Endothelial cell of umbilical vein (primary cell): ENCODE measurements around the gene TMEM239. TPM values are rescaled to one million over a fixed set of nuclear protein-coding genes. Genes with fewer than 3 reads are reported as not detected.

ENCODE experiments used
- BruUV-seq: library from RNA; stranded (reverse); fragments of 400-500 nt; replicated peaks from 2 replicates; lab custom pipeline; 2021; lab: Mats Ljungman, UMichigan
- CTCF ChIA-PET: fragments of 300-600, 350-600 bp; sonication (Branson Sonifier 250); formaldehyde crosslinking; loops from one replicate; lab custom pipeline; 2021; ENCODE audit warnings: antibody characterized with exemption, inconsistent platforms; lab: Charles Lee
- POLR2A ChIA-PET: fragments of 300-600, 350-600 bp; sonication (Branson Sonifier 250); formaldehyde crosslinking; loops from one replicate; lab custom pipeline; 2021; ENCODE audit warnings: antibody characterized with exemption, inconsistent platforms; lab: Charles Lee
- DNase-seq: peaks from one replicate; pipeline ENCODE4 v3.0.0-alpha.2; 2011; ENCODE audit warnings: low read depth, low spot score
- FAIRE-seq: peaks from 2 replicates; lab custom pipeline; 2011; peaks lifted over from hg19 to GRCh38; lab: Jason Lieb, UNC
- H2AFZ ChIP-seq: 2 replicates; pipeline ENCODE4 v1.6.0; 2012; ENCODE audit warnings: low read depth, low read length, control low read depth, inconsistent platforms
- H3K27ac ChIP-seq: 2 replicates; pipeline ENCODE4 v1.5.1; 2011; ENCODE audit warnings: low read depth, mild to moderate bottlenecking, control low read depth, low read length, moderate library complexity; ENCODE audit not compliant: insufficient read depth
- H3K27me3 ChIP-seq, 2 experiments: 2 replicates each; pipeline versions ENCODE4 v1.6.0 to v1.6.1; 2011; ENCODE audit warnings: low read length in 2 of 2, mixed read lengths in 1 of 2; ENCODE audit not compliant: control insufficient read depth in 2 of 2, insufficient read depth in 2 of 2
- H3K36me3 ChIP-seq, 2 experiments: 2 replicates in 1 of 2; 3 replicates in 1 of 2; pipeline ENCODE4 v1.5.1; 2011; ENCODE audit warnings: low read length in 2 of 2, mild to moderate bottlenecking in 1 of 2, moderate library complexity in 1 of 2; ENCODE audit not compliant: control insufficient read depth in 2 of 2, insufficient read depth in 2 of 2; ENCODE audit errors: extremely low read depth in 1 of 2
- H3K4me1 ChIP-seq: 3 replicates; pipeline ENCODE4 v1.5.1; 2011; ENCODE audit warnings: mild to moderate bottlenecking, low read length; ENCODE audit not compliant: control insufficient read depth, insufficient read depth; ENCODE audit errors: extremely low read depth
- H3K4me2 ChIP-seq: 2 replicates; pipeline ENCODE4 v1.6.1; 2011; ENCODE audit warnings: low read length, control low read depth, mixed read lengths; ENCODE audit not compliant: insufficient read depth
- H3K4me3 ChIP-seq, 3 experiments: fragments of 200-600 bp in 1 of 3; sonication (generic), shearing (Covaris generic) in 1 of 3; replicated peaks in 1 of 3; 2 replicates each; pipeline ENCODE4 v1.5.1; 2011 to 2016; ENCODE audit warnings: control low read depth in 3 of 3, low read length in 3 of 3, mild to moderate bottlenecking in 2 of 3, inconsistent platforms in 1 of 3, low read depth in 1 of 3, moderate library complexity in 1 of 3; ENCODE audit not compliant: insufficient read depth in 1 of 3
- H3K79me2 ChIP-seq: 2 replicates; pipeline ENCODE4 v1.6.0; 2012; ENCODE audit warnings: low read length, inconsistent platforms; ENCODE audit not compliant: control insufficient read depth, insufficient read depth
- H3K9ac ChIP-seq: replicated peaks from 2 replicates; pipeline ENCODE3; 2011; ENCODE audit warnings: low read length, control low read depth; ENCODE audit not compliant: insufficient read depth; ENCODE audit errors: extremely low read depth
- H3K9me1 ChIP-seq: replicated peaks from 3 replicates; pipeline ENCODE4 v1.6.0; 2011; ENCODE audit warnings: mild to moderate bottlenecking, low read length; ENCODE audit not compliant: control insufficient read depth, insufficient read depth; ENCODE audit errors: extremely low read depth
- H3K9me3 ChIP-seq: replicated peaks from 2 replicates; pipeline ENCODE4 v1.5.1; 2012; ENCODE audit warnings: low read length, inconsistent platforms; ENCODE audit not compliant: control insufficient read depth, insufficient read depth
- H4K20me1 ChIP-seq: replicated peaks from 2 replicates; pipeline ENCODE3; 2011; ENCODE audit warnings: mild to moderate bottlenecking, low read length; ENCODE audit not compliant: control insufficient read depth, insufficient read depth; ENCODE audit errors: extremely low read depth
- EZH2 ChIP-seq: IDR thresholded peaks from 2 replicates; pipeline ENCODE4 v1.6.1; 2012; ENCODE audit warnings: borderline replicate concordance, low read depth, mild to moderate bottlenecking, moderate library complexity, low read length, inconsistent platforms; ENCODE audit not compliant: severe bottlenecking
- FOS ChIP-seq: IDR thresholded peaks from 2 replicates; pipeline ENCODE4 v1.6.1; 2011; ENCODE audit warnings: mild to moderate bottlenecking, low read length, moderate library complexity, borderline replicate concordance; ENCODE audit not compliant: insufficient read depth
- GATA2 ChIP-seq: IDR thresholded peaks from 2 replicates; pipeline ENCODE4 v1.7.0; 2011; ENCODE audit warnings: low read depth, mild to moderate bottlenecking, moderate library complexity, mixed read lengths, low read length; ENCODE audit not compliant: insufficient read length, insufficient read depth
- JUN ChIP-seq: IDR thresholded peaks from 2 replicates; pipeline ENCODE4 v1.6.1; 2011; ENCODE audit warnings: borderline replicate concordance, low read depth; ENCODE audit not compliant: insufficient read length, insufficient read depth
- MYC ChIP-seq: IDR thresholded peaks from one replicate; pipeline ENCODE4 v1.6.1; 2011; ENCODE audit warnings: mild to moderate bottlenecking, low read depth, low read length
- POLR2A ChIP-seq: IDR thresholded peaks from 2 replicates; pipeline ENCODE4 v1.6.1; 2012; ENCODE audit warnings: low read depth, mild to moderate bottlenecking, control low read depth, low read length
- POLR2AphosphoS5 ChIP-seq: IDR thresholded peaks from 2 replicates; pipeline ENCODE4 v1.6.1; 2012; ENCODE audit warnings: low read depth, mild to moderate bottlenecking, control low read depth, low read length, moderate library complexity; ENCODE audit not compliant: insufficient read depth
- dilution Hi-C: fragments of 300-500 bp; cut with MboI; formaldehyde crosslinking; loops from one replicate; pipeline ENCODE4 v1.15.0; 2019; ENCODE audit warnings: low sequenced_read_pairs; ENCODE audit not compliant: extremely low pct_ligation_motif_present
- intact Hi-C: fragments of 100-400 bp; cut with micrococcal nuclease; formaldehyde crosslinking; loops from one replicate; pipeline ENCODE4 v1.10.0; 2022
- polyA plus RNA-seq, 4 experiments: library from polyadenylated mRNA; depleted of rRNA in 3 of 4; stranded (reverse) in 3 of 4; unstranded in 1 of 4; fragments of >200 nt; gene quantifications; 2 replicates each; pipeline versions ENCODE4 v1.2.1 to v1.2.3, GENCODE V29; 2011 to 2012; ENCODE audit warnings: missing spikeins in 1 of 4
- total RNA-seq: library from RNA; stranded (reverse); gene quantifications from 2 replicates; pipeline ENCODE4 v1.2.3, GENCODE V29; 2021
- TF ChIP-seq, protein P1 (sequence below): IDR thresholded peaks from 2 replicates; pipeline ENCODE4 v1.6.1; 2011; ENCODE audit not compliant: insufficient read depth, insufficient read length
- TF ChIP-seq, protein P2 (sequence below), 2 donors: IDR thresholded peaks; 1 replicate in 1 of 2; 2 replicates in 1 of 2; pipeline ENCODE4 v1.5.1; 2011; ENCODE audit warnings: low read length in 2 of 2, mild to moderate bottlenecking in 2 of 2, moderate library complexity in 2 of 2, control low read depth in 1 of 2, inconsistent platforms in 1 of 2, low read depth in 1 of 2; ENCODE audit not compliant: insufficient read depth in 1 of 2; ENCODE audit errors: extremely low read depth in 1 of 2

The TMEM239 gene
- total and polyA plus RNA-seq, 2 donors (not counting 3 experiments of a cell fraction or from before 2014, with no cell fraction given) = not detected

DNA sequence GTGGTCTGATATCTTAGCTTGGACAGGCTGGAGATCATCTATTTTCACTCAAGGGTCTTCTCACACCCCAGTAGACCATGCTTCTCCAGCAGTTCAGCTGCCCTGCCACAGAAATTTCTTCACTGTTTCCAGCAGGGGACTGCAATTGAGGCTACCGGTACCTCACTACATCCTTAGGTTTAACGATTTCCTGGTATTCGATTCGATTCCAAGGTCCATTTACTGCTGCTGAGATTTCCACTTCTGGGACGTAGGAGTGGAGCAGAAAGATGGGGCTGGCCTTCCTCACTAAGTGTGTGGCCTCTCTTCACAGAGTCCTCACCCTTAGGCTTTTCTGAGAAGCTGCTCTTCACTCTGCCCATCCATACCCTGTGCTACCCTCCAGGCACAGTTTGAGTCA lies 30.5 kb downstream of the TMEM239 start:
- H4K20me1 ChIP-seq = no peaks in the 10 kb centered on the region
- H2AFZ ChIP-seq = no peak overlapping the region
- no peaks in the 10 kb centered on the region for H3K4me1 ChIP-seq
- H3K9me3 ChIP-seq = no peaks in the 10 kb centered on the region
- DNase-seq = no peak
- H3K36me3 ChIP-seq = no peaks in the 10 kb centered on the region
- ChIA-PET POLR2A (no interaction called here), CTCF (interaction anchor here (0.7 to 1.7 kb wide), 2 partner anchors 10 to 94 kb away, joined by 4 read pairs; no protein-coding TSS in a partner anchor)
- no peaks in the 10 kb centered on the region for H3K79me2 ChIP-seq
- H3K9ac ChIP-seq = no peak overlapping the region
- dilution Hi-C loops (no loop called here), intact Hi-C loops (no loop called here)
- no TSS peak for BruUV-seq
- no peak overlapping the region for H3K4me2 ChIP-seq
- TF ChIP-seq JUN (no peak), MYC (no peak), EZH2 (no peak), POLR2A (no peak), POLR2AphosphoS5 (no peak), GATA2 (no peak), FOS (no peak)
- TF ChIP-seq, protein P1, sequence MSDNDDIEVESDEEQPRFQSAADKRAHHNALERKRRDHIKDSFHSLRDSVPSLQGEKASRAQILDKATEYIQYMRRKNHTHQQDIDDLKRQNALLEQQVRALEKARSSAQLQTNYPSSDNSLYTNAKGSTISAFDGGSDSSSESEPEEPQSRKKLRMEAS = no peak
- TF ChIP-seq, protein P2, sequence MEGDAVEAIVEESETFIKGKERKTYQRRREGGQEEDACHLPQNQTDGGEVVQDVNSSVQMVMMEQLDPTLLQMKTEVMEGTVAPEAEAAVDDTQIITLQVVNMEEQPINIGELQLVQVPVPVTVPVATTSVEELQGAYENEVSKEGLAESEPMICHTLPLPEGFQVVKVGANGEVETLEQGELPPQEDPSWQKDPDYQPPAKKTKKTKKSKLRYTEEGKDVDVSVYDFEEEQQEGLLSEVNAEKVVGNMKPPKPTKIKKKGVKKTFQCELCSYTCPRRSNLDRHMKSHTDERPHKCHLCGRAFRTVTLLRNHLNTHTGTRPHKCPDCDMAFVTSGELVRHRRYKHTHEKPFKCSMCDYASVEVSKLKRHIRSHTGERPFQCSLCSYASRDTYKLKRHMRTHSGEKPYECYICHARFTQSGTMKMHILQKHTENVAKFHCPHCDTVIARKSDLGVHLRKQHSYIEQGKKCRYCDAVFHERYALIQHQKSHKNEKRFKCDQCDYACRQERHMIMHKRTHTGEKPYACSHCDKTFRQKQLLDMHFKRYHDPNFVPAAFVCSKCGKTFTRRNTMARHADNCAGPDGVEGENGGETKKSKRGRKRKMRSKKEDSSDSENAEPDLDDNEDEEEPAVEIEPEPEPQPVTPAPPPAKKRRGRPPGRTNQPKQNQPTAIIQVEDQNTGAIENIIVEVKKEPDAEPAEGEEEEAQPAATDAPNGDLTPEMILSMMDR (IDR thresholded peaks at IDR 0.05; ENCODE audit: extremely low read depth in 1 of 2, insufficient read depth in 1 of 2, low read depth in 1 of 2, low read length in 2 of 2) = no peak
- no peaks in the 10 kb centered on the region for H3K27me3 ChIP-seq
- H3K27ac ChIP-seq = no peak overlapping the region
- no peak for FAIRE-seq
- H3K9me1 ChIP-seq = no peaks in the 10 kb centered on the region
- H3K4me3 ChIP-seq = no peak overlapping the region
